Neural crest cell (in vitro differentiated cells): ENCODE results near the gene KPNA3. TPM values are rescaled to one million over a fixed set of nuclear protein-coding genes. Genes with fewer than 3 reads are reported as not detected.
A peak's percentile ranks its signal among the peaks of the same experiment; 100 is the strongest.
"Not testable (repeated sequence)": the region's sequence is repeated elsewhere in the genome, so short reads cannot be mapped to it uniquely, and the experiment has no call there.

ENCODE experiments used
- DNase-seq: peaks from one replicate; pipeline ENCODE4 v3.0.0; 2021; ENCODE audit warnings: low read depth, mixed read lengths, low spot score
- H3K27ac Mint-ChIP-seq: one replicate; pipeline ENCODE4 v1.8.0; 2021; ENCODE audit warnings: mild to moderate bottlenecking, mixed read lengths; ENCODE audit not compliant: unreplicated experiment
- H3K27me3 Mint-ChIP-seq: 2 replicates; pipeline ENCODE4 v1.8.0; 2021; ENCODE audit warnings: low read depth, mild to moderate bottlenecking, mixed read lengths
- H3K36me3 Mint-ChIP-seq: 2 replicates; pipeline ENCODE4 v1.8.0; 2021; ENCODE audit warnings: low read depth, mild to moderate bottlenecking, mixed read lengths
- H3K4me1 Mint-ChIP-seq: 2 replicates; pipeline ENCODE4 v1.8.0; 2021; ENCODE audit warnings: mixed read lengths
- H3K4me3 Mint-ChIP-seq: one replicate; pipeline ENCODE4 v1.8.0; 2021; ENCODE audit warnings: mild to moderate bottlenecking, mixed read lengths
- H3K9me3 Mint-ChIP-seq: 2 replicates; pipeline ENCODE4 v1.8.0; 2021; ENCODE audit warnings: mixed read lengths
- CTCF ChIP-seq: fragments of 200-600 bp; sonication (generic); conservative IDR thresholded peaks from 2 replicates; pipeline ENCODE4 v1.5.0; 2021; ENCODE audit warnings: antibody characterized with exemption, mild to moderate bottlenecking
- total RNA-seq: library from RNA; stranded (reverse); gene quantifications from 2 replicates; pipeline ENCODE4 v1.2.1, GENCODE V29; 2021

The KPNA3 gene
- total RNA-seq, 1 donor from 2014 or later: 53.7 TPM

- Mint-ChIP-seq H3K27ac (no peak overlapping the region), H3K9me3 (no peaks in the 10 kb centered on the region), H3K4me1 (no peaks in the 10 kb centered on the region), H3K27me3 (peaks cover 4% of the 10 kb centered on the region), H3K4me3 (no peak overlapping the region), H3K36me3 (no peaks in the 10 kb centered on the region)
- DNase-seq: no peak
- no peak for TF ChIP-seq CTCF
Measured at GRCh38 chr13:49806126-49806536, 13.6 kb upstream of the KPNA3 start.

GRCh38 chr13:49803047-49803446, 10.6 kb upstream of the KPNA3 start:
- H3K4me1 Mint-ChIP-seq, H3K9me3 Mint-ChIP-seq, H3K27me3 Mint-ChIP-seq, DNase-seq, H3K4me3 Mint-ChIP-seq, H3K27ac Mint-ChIP-seq, H3K36me3 Mint-ChIP-seq: not testable (repeated sequence)

- no peak for TF ChIP-seq CTCF
- H3K4me1 Mint-ChIP-seq: no peaks in the 10 kb centered on the region
- DNase-seq: no peak
Measured at GRCh38 chr13:49802426-49802825, 9.9 kb upstream of the KPNA3 start.

GRCh38 chr13:49791711-49792549, 552 bp downstream of the KPNA3 start:
- H3K4me3 Mint-ChIP-seq: peak overlapping the region; percentile 100
- peak overlapping the region; percentile 99 for H3K27ac Mint-ChIP-seq
- peaks cover 2% of the 10 kb centered on the region for H3K36me3 Mint-ChIP-seq
- TF ChIP-seq CTCF: no peak
- peaks cover 3% of the 10 kb centered on the region for H3K27me3 Mint-ChIP-seq
- peaks cover 34% of the 10 kb centered on the region for H3K4me1 Mint-ChIP-seq
- peak; percentile 43 for DNase-seq
- H3K9me3 Mint-ChIP-seq: no peaks in the 10 kb centered on the region

More at GRCh38 chr13:49802426-49802825, 9.9 kb upstream of the KPNA3 start:
- no peaks in the 10 kb centered on the region for H3K36me3 Mint-ChIP-seq
- H3K4me3 Mint-ChIP-seq: no peak overlapping the region
- H3K27me3 Mint-ChIP-seq: no peaks in the 10 kb centered on the region
- no peak overlapping the region for H3K27ac Mint-ChIP-seq
- peaks cover 2% of the 10 kb centered on the region for H3K9me3 Mint-ChIP-seq

GRCh38 chr13:49791315-49791710, 1.2 kb downstream of the KPNA3 start:
- Mint-ChIP-seq H3K27me3 (peaks cover 3% of the 10 kb centered on the region), H3K4me3 (peak overlapping the region; percentile 100), H3K4me1 (peaks cover 40% of the 10 kb centered on the region), H3K27ac (peak overlapping the region; percentile 99), H3K9me3 (no peaks in the 10 kb centered on the region), H3K36me3 (peaks cover 2% of the 10 kb centered on the region)
- no peak for TF ChIP-seq CTCF
- no peak for DNase-seq

GRCh38 chr13:49789968-49790367, 2.5 kb downstream of the KPNA3 start:
- no peaks in the 10 kb centered on the region for H3K9me3 Mint-ChIP-seq
- peak overlapping the region; percentile 100 for H3K4me3 Mint-ChIP-seq
- H3K27ac Mint-ChIP-seq: no peak overlapping the region
- peaks cover 43% of the 10 kb centered on the region for H3K4me1 Mint-ChIP-seq
- no peaks in the 10 kb centered on the region for H3K27me3 Mint-ChIP-seq
- H3K36me3 Mint-ChIP-seq: peaks cover 2% of the 10 kb centered on the region
- DNase-seq: no peak
- no peak for TF ChIP-seq CTCF
